Left cardiac atrium (tissue), 4 donors: ENCODE results near the gene ZNF529. TPM values are rescaled to one million over a fixed set of nuclear protein-coding genes. Genes with fewer than 3 reads are reported as not detected.
"Not testable (repeated sequence)": the region's sequence is repeated elsewhere in the genome, so short reads cannot be mapped to it uniquely, and the experiment has no call there.

Experiments used
- ATAC-seq, 2 donors: fragments of 200-7000 bp; cut with Tn5 transposase; one replicate each; pipeline ENCODE4 v1.9.1; 2020; ENCODE audit warnings: mild to moderate bottlenecking in 2 of 2, moderate library complexity in 2 of 2
- DNase-seq: peaks from one replicate; pipeline ENCODE4 v3.0.0-alpha.2; 2020
- intact Hi-C, 2 donors: fragments of 100-400 bp; cut with DNase I; formaldehyde crosslinking; loops; one replicate each; pipeline versions ENCODE4 v1.14.1 to v1.15.1; 2022 to 2023
- long read RNA-seq: library from polyadenylated mRNA; unstranded; transcript quantifications from one replicate; pipeline ENCODE4 v2.0.0, GENCODE V29; 2021
- total RNA-seq, 2 donors: library from RNA; stranded (reverse); fragmentation: NEBNext Ultra II Directional; extraction: Animal tissue kit (Norgen Biotek cat#: 25700); gene quantifications; one replicate each; pipeline ENCODE4 v1.2.1, GENCODE V29; 2021
- donor health status: DM: no; HTN: yes; CAD: no.
- donor health status: DM: no; HTN: yes; CAD: no; lungs with severe emphysema.
- donor health status: DM: yes; HTN: yes; CAD: no.
- donor health status: Dilated cardiomyopathy.

ZNF529 gene
- total RNA-seq, result 10 to 100 TPM; 12.3 to 12.7 TPM
- long read RNA-seq, full-length matches to known transcripts, result 3 of 4 reads
- long read RNA-seq, partial matches to known transcripts, result 0 of 4 reads
- long read RNA-seq, other reads (novel, unspliced or antisense), result 1 of 4 reads

DNA sequence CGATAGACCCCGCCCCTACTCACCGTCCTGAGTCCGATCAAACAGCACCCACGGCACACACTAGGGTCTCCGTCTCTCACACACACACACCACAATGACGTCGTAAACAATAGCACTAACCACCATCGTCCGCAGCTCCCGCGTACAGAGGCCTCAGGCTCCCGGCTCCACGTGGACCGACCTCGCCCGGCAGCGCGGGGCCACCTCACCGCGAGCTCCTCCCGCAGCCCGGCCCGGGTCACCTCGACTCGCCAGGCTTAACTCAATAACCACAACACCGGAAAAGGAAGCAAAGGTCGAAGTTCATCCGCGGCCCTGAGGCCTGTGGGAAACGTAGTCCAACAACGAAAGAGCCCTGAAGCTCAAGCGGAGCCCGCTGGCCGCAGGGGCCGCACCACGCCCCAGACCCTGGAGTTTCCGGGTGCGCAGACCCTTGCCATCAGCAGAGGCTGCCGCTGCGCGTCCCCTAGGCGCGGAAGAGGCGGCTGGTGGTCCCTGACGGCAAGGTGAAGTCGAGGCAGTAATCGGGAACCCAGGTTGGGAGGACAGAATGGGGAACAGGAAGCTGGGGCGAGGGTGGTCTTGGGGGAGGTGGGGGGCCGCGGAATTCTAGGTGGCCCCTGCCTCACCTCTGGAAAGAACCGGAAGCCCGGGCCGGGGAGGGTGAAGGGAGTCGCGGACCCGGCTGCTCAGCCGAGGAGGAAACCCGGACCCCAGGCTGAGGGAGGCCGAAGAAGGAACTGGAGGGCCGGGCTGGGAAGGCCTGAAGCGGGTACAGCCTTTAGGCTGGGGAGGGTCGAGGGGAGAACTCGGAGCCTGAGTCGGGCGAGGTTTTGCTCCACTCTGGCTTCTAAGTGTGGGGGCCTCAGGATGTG is at the start of gene ZNF529:
TSS of gene ZNF529 (minus strand) at position 273 of the 875 bp plus-strand sequence. CDS start 946 bp downstream, outside the sequence.
- peak; percentile 92 for DNase-seq
- ATAC-seq, result peak; percentile 98 to 99
- intact Hi-C loops, result loop anchor here in 1 of 2 donors (5.0 kb wide), 1 partner anchor 94 kb away; the partner anchor contains the start of gene ZNF461

DNA sequence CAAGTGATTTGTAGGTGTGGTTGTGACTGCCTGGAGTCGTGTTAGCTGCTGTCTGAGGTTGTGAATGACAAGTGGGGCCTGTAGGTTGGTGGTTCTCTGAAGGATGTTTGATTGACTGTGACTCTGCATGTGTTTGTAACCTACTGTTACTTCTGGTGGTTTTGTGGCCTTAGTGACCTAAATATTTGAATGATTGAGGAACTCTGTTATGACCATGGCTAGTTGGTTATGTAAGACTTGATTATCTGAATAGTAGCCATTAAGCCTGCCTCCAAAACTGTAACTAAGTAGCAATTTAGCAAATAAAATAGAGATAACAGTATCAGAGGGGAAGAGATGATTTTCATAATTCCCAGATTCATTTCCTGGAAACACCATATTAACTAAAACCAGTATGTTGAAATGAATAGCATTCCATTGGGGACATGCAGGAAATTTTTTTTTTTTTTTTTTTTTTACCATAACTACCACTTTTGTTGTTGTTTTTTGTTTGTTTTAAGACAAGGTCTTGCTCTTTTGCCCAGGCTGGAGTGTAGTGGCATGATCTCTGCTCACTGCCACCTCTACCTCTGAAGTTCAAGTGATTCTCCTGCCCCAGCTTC is 32.9 kb upstream of the ZNF529 start:
- intact Hi-C loops, result no loop called here
- no peak for DNase-seq
- peak in 1 of 2 donors; percentile 5 for ATAC-seq

DNA sequence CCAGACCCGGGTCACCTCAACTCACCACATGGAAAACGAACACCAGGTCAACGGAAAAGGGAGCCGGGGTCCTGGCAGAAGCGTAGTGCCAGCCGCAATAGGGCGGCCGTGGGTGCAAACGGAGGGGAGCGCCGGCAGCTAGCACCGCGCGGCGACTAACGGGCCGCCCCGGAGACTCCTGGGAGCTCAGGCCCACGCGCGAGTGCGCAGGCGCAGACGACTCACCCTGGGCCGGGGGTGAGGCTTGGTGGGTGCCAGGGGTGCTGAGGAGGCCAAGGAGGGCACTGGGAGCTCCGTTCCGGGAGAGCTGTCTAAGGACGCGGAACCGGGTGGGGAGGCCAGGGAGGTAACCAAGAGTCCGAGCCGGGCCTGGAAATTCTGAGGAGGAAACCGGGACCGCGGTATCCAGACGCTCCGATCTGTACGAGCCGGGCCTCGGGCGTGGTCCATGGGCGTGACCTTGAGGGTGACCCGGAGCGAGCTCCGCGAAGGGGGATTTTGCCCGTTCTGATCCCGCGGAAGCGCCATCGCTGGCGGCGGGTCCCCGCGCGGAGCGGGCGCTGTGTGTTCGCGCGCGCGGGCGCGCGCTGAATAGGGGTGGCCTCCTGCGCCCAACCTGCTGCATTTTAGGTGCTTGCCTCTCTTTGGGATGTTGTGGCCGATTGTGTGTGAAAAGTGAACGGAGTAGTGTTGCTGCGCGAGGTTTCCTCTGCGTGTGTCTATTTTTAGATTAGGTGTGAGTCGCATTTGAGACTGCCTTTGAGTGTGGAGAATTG is 32.2 kb upstream of the ZNF529 start, which contains the start of gene ZNF382:
TSS of gene ZNF382 (plus strand) at position 213 of the 776 bp plus-strand sequence. CDS start 4,602 bp downstream, outside the sequence.
- ATAC-seq (peak; percentile 97 to 99), DNase-seq (peak; percentile 90)
- intact Hi-C loops, result no loop called here

DNA sequence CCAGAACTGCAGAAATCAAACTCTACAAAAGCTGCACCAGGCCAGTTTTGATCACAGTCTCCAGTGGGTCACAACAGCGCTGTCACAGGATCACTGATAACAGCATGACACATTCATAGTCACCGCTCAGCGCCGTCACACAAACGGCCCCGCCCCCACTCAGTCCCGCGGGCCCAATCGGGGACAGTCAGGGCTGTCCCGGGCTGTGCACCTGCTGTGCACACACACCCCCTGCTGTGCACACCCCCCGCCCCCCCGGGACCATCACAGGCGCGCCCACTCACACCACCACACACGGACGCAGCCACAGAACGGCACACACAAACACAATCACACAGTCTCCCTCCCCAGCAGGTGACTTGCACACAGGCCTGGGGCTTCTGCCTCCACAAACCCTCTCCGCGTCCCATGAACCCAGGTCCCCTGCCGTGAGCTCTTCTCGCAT is 31.6 kb upstream of the ZNF529 start:
- intact Hi-C loops, result no loop called here

DNA sequence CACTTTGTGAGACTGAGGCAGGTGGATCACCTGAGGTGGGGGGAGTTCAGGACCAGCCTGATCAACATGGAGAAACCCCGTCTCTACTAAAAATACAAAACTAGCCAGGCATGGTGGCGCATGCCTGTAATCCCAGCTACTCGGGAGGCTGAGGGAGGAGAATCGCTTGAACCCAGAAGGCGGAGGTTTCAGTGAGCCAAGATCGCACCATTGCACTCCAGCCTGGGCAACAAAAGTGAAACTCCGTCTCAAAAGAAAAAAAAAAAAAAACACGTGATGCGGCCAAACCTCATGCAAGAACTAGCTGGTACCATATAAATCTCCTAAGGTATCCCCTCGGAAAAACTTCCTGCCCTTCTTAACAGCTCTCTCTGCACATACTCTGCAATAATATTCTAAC is 29.6 kb upstream of the ZNF529 start:
- ATAC-seq, intact Hi-C loops, DNase-seq: not testable (repeated sequence)

More for the DNA sequence above, 31.6 kb upstream of the ZNF529 start:
- ATAC-seq (peak; percentile 89 to 93), DNase-seq (peak; percentile 79)

DNA sequence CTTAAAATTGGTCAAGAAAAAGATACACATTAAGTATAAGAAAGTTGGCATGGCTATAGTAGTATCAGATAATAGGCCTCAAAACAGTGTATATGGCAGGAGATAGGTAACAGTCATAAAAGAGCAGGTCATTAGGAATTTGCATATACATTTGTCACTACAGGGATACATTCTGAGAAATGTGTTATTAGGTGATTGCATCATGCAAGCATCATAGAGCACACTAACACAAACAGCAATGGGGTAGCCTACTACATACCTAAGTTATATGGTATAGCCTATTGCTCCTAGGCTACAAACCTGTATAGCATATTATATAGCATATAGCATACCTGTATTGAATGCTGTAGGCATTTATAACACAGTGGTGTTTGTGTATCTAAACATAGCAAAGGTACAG is 6.2 kb upstream of the ZNF529 start:
- no peak for DNase-seq
- intact Hi-C loops, result no loop called here
- ATAC-seq, result no peak

DNA sequence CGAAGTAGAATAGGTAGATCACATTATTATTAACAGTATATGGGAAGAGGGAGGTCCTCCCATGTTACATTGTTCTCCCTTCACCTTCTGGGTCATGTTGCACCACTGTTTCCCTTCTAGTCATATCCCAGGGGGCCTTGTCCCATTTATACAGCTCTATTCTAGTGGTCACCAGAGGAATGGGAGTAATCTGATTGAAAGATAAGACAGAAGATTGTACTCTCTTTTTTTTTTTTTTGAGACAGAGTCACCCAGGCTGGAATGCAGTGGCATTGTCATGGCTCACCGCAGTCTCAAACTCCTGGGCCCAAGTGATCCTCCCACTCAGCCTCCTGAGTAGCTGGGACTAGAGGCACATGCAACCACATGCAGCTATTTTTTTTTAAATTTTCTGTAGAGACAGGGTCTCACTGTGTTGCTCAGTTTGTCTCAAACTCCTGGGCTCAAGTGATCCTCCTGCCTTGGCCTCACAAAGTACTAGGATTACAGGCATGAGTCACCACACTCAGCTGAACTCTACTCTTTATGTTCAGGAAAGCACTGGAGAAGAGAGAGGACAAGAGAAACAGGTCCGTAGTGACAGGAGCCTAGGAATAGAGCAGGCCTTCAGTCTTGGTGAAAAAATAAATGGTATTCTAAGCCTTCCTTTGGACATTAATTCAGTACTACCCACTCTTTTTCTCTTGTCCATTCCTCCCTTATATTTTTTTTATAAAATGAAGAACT is 4.3 kb upstream of the ZNF529 start:
- intact Hi-C loops, result no loop called here
- ATAC-seq (no peak), DNase-seq (no peak)

DNA sequence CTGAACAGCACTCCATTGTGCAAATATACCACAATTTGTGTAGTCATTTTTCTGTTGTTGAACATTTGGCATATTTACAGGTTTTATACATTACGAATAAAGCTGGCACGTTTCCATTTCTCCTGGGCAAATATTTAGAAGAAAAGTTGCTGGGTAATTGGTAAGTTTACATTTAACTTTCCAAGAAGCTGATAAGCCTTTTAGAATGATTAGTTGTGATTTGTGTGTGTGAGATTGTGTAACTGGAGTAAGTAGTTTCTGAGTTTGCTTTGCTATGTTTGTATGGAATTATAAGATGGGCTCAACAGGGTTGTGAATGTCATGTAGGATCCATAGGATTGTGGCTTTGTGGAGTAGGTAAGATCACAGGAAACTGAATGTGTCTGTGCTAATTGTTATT is 1.6 kb upstream of the ZNF529 start:
- ATAC-seq, result no peak
- intact Hi-C loops, result loop anchor here in 1 of 2 donors (5.0 kb wide), 1 partner anchor 93 kb away; the partner anchor contains the start of gene ZNF461
- no peak for DNase-seq

DNA sequence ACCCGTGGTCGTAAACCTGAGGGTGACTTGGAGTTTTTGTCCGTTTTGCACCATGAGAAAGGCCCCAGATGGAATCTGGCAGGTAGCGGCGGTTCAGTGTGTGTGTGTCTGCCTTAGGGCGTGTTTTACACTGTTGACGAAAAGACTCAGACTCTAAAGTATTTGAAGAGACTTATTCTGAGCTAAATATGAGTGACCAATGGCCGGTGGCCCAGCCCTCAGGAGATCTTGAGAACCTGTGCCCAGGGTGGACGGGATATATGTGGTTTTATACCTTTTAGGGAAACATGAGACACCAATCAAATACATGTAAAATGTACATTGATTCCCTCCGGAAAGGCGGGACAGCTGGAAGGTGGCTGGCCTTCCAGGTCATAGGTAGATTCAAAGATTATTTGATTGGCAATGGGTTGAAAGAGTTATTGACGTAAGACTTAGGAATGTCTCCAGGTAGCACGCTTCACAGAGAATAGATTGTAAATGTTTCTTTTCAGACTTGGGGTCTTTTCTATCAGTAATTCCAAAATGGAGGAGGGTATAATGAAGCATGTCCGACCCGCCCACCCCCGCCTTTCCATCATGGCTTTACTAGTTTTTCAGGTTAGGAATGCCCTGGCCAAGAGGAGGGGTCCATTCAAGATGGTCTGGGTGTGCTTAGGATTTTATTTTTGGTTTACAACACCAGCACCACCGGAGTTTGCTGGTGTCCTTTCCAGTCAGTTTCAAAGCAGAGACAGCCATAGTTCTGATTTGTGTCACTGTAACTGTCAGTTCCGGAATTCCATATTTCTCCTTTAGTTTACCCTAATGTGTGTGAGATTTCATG is 1.0 kb upstream of the ZNF529 start:
- ATAC-seq (peak; percentile 8 to 34), DNase-seq (no peak)
- intact Hi-C loops, result loop anchor here in 1 of 2 donors (5.0 kb wide), 1 partner anchor 93 kb away; the partner anchor contains the start of gene ZNF461

DNA sequence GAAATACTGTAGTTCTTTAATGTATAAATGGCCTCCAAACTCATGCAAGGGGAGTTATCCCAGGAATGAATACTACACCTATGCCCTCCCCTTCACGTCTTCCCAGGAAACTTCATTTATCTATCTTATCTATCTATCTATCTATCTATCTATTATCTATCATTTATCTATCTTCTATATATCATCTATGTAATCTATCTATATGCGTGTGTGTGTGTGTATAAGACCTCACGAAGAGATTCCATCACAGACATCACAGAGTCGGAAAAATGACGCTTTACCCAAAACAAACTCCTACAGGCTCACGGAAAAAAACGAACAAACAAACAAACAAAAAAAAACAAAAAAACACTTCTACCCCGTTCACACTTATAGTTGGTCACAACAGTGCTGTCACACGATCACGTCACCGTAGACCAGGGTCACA is 486 bp downstream of the ZNF529 start:
- intact Hi-C loops, result loop anchor here in 1 of 2 donors (5.0 kb wide), 1 partner anchor 95 kb away; the partner anchor contains the start of gene ZNF461
- ATAC-seq, result no peak
- DNase-seq, result no peak

DNA sequence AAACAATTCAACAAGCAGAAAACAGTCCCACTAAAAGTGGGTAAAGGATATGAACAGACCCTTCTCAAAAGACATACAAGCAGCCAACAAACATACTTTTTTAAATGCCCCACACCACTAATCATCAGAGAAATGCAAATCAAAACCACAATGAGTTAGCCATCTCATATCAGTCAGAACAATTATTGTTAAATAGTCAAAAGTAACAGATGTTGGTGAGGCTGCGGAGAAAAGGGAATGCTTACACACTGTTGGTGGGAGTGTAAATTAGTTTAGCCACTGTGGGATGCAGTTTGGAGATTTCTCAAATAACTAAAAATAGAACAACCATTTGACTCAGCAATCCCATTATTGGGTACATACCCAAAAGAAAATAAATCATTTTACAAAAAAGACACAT is 8.7 kb downstream of the ZNF529 start:
- ATAC-seq (no peak), DNase-seq (no peak)
- intact Hi-C loops, result no loop called here

DNA sequence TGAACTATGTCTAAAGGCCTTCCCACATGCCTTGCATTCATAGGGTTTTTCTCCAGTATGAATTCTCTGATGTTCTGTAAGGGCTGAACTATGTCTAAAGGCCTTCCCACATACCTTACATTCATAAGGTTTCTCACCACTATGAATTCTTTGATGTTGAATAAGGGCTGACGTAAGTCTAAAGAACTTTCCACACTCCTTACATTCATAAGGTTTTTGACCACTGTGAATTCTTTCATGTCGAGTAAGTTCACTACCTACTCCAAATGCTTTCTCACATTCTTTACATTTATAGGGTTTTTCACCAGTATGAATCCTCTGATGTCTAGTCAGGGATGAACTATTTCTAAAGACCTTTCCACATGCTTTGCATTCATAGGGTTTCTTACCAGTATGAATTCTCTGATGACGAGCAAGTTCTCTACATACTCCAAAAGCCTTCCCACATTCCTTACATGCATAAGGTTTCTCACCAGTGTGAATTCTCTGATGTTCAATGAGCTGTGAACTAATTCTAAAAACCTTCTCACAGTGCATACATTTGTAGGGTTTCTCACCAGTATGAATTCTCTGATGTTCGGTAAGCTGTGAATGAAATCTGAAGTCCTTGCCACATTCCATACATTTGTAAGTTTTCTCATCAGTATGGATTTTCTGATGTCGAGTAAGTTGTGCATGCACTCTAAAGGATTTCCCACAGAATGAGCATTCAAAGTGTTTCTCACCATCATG is 25.9 kb downstream of the ZNF529 start:
- no peak for DNase-seq
- no peak for ATAC-seq
- intact Hi-C loops, result no loop called here

DNA sequence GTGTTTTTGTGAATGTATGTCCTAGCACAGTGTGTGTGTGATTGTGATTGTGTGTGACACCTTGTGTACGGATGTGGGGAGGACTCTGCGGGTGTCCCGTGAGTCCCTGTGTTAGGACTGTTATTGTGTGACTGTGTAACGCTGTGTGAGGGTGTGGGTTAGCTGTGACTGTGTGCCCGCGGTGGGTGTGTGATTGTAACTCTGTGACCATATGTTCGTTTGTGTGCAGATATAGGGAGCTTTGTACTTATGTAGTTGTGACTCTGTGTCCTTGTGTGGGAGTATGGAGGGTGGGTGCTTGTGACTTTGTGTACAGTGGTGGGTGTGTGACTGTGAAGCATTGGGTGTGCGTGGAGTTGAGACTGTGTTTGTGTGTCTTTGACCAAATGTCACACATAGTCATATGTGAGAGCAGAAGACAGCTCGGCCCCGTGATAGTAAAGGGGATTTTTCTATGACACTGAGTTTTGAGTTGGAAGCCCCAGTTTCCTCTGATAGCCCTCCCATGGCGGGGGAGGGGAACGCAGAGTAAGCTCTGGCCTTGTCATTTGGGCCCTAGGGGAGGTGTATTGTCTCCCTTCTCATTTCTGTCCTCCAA is 44.1 kb downstream of the ZNF529 start:
- intact Hi-C loops, result no loop called here
- peak in 1 of 2 donors; percentile 10 for ATAC-seq
- no peak for DNase-seq

DNA sequence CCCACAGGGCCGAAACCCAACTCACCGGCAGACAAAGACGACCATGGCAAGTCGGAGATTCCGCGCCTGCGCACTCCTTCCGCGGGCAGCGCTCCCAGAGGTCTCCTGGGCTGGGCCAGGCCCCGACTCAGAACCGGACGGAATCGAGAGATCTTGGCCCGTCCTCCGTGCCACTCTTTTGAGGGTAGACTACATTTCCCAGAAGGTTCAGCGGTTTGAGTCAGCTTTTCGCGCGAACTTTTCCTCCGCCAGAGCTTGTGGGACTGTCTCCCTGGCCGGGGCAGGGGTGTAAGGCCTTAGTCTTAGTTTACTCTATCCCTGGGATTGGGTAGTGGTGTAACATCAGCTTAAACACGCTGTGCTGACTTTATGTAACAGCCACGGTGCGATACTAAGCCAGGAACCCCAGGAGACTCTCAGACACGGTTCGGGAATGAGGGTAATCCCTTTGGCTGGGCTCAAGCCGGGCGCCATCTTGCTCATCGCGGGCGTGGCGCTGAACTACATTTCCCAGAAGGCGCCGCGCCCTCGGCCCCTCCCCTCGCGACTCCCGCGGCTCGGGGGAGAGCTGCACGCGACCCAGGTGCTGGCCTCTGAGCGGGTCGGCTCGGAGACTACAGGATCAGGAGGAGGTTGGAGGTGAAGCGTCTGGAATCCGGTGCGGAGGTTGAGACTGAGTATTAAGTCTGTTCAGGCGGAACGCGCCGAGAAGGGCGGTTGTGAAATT is 44.7 kb downstream of the ZNF529 start, which contains the start of gene ZNF260:
TSS of gene ZNF260 (minus strand) at position 78 of the 727 bp plus-strand sequence. CDS start 13,033 bp downstream, outside the sequence.
- ATAC-seq (peak; percentile 98 to 99), DNase-seq (peak; percentile 99)
- intact Hi-C loops, result no loop called here

DNA sequence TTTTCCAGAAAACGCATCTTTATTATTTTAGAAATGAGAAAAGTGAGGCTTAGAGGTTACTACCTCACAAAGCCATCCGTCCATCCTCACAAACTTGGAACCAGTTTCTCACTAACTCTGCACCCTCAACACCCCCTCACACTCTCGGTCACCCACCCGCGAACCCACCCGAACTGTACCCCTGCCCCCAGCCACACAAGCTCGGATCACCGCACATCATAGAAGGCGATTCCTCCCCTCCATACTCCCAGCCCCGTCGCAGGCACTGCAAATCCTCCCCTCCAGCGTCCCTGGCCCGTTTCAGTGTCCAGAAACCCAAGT is 45.3 kb downstream of the ZNF529 start:
- ATAC-seq (peak in 1 of 2 donors; percentile 44), DNase-seq (no peak)
- intact Hi-C loops, result no loop called here

DNA sequence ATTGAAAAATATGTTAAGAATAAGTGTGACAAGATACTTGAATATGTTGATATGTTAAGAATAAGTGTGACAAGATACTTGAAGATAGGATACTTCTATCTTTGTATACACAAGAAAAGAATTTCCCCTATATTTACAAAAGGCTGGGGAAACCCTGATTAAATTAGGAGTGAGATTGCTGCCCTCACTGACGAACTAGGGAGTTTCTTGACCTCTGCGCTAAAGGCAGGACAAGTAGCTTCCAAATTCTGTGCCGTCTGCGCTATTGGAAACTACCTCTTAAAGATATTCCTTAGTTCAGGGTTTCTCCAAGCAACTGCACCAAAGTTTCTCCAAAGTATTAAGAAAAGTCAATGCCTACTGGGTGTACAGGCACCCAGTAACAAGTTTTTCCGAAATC is 45.8 kb downstream of the ZNF529 start:
- DNase-seq (no peak), ATAC-seq (no peak)
- intact Hi-C loops, result no loop called here
